SK-N-SH treated with all-trans-retinoic acid at 6 μM for 48 hours (cell line): ENCODE results near the gene FAM8A1.
"Not testable (repeated sequence)": the region's sequence is repeated elsewhere in the genome, so short reads cannot be mapped to it uniquely, and the experiment has no call there.

Source experiments
- ATAC-seq: fragments of 200-7000 bp; cut with Tn5 transposase; 3 replicates; pipeline ENCODE4 v1.9.1; 2020; ENCODE audit warnings: mild to moderate bottlenecking, moderate library complexity
- ARNTL ChIP-seq: fragments of 450-650 bp; formaldehyde crosslinking; IDR thresholded peaks from 2 replicates; pipeline ENCODE4 v1.5.0; 2020; ENCODE audit warnings: low read depth, mild to moderate bottlenecking, moderate library complexity, borderline replicate concordance
- BACH2 ChIP-seq: fragments of 250-450 bp; sonication (Bioruptor Pico); IDR thresholded peaks from 2 replicates; pipeline ENCODE4 v1.9.0; 2021; ENCODE audit warnings: mild to moderate bottlenecking, borderline replicate concordance
- CSDC2 ChIP-seq: fragments of 250-450 bp; sonication (Bioruptor Pico); IDR thresholded peaks from 2 replicates; pipeline ENCODE4 v1.5.0; 2020; ENCODE audit warnings: mild to moderate bottlenecking, moderate library complexity
- ESRRG ChIP-seq: fragments of 250-450 bp; sonication (Bioruptor Pico); IDR thresholded peaks from 2 replicates; pipeline ENCODE4 v1.6.1; 2021; ENCODE audit warnings: mild to moderate bottlenecking
- GLIS3 ChIP-seq: fragments of 250-450 bp; sonication (Bioruptor Pico); IDR thresholded peaks from 2 replicates; pipeline ENCODE4 v1.5.0; 2020; ENCODE audit warnings: mild to moderate bottlenecking, moderate library complexity
- ISL1 ChIP-seq: fragments of 250-450 bp; sonication (Bioruptor Pico); IDR thresholded peaks from 2 replicates; pipeline ENCODE4 v2.1.2; 2022; ENCODE audit warnings: mild to moderate bottlenecking, moderate library complexity
- OSR1 ChIP-seq: fragments of 250-450 bp; sonication (Bioruptor Pico); IDR thresholded peaks from 2 replicates; pipeline ENCODE4 v1.8.0; 2022; ENCODE audit warnings: moderate library complexity, mild to moderate bottlenecking, inconsistent platforms
- PPARA ChIP-seq: fragments of 250-450 bp; sonication (Bioruptor Pico); IDR thresholded peaks from 2 replicates; pipeline ENCODE4 v1.5.0; 2020; ENCODE audit warnings: mild to moderate bottlenecking, borderline replicate concordance
- RARB ChIP-seq: fragments of 250-450 bp; sonication (Bioruptor Pico); IDR thresholded peaks from 2 replicates; pipeline ENCODE4 v1.8.0; 2021; ENCODE audit warnings: mild to moderate bottlenecking, moderate library complexity
- TCF4 ChIP-seq: fragments of 250-450 bp; sonication (Bioruptor Pico); IDR thresholded peaks from 2 replicates; pipeline ENCODE4 v1.8.0; 2021; ENCODE audit warnings: mild to moderate bottlenecking, moderate library complexity, borderline replicate concordance
- TOX ChIP-seq: fragments of 250-450 bp; sonication (Bioruptor Pico); IDR thresholded peaks from 2 replicates; pipeline ENCODE4 v1.8.0; 2021; ENCODE audit warnings: mild to moderate bottlenecking, moderate library complexity, borderline replicate concordance
- ZC3H10 ChIP-seq: fragments of 250-450 bp; sonication (Bioruptor Pico); IDR thresholded peaks from 2 replicates; pipeline ENCODE4 v1.5.1; 2021; ENCODE audit warnings: mild to moderate bottlenecking, moderate library complexity
- ZFP3 ChIP-seq: fragments of 250-450 bp; sonication (Bioruptor Pico); IDR thresholded peaks from 2 replicates; pipeline ENCODE4 v1.5.0; 2020; ENCODE audit warnings: mild to moderate bottlenecking, moderate library complexity
- ZFP30 ChIP-seq: fragments of 450-650 bp; formaldehyde crosslinking; IDR thresholded peaks from 2 replicates; pipeline ENCODE4 v1.5.0; 2022; ENCODE audit warnings: mild to moderate bottlenecking, moderate library complexity
- ZNF565 ChIP-seq: fragments of 450-650 bp; formaldehyde crosslinking; conservative IDR thresholded peaks from 2 replicates; pipeline ENCODE4 v1.5.0; 2020; ENCODE audit warnings: low read depth, mild to moderate bottlenecking, moderate library complexity
- ZNF70 ChIP-seq: fragments of 450-650 bp; formaldehyde crosslinking; IDR thresholded peaks from 2 replicates; pipeline ENCODE4 v1.5.0; 2020; ENCODE audit warnings: mild to moderate bottlenecking, moderate library complexity
- ZNF8 ChIP-seq: fragments of 450-650 bp; formaldehyde crosslinking; IDR thresholded peaks from 2 replicates; pipeline ENCODE4 v1.5.0; 2020; ENCODE audit warnings: mild to moderate bottlenecking, moderate library complexity
- TF ChIP-seq, protein P1 (sequence below): fragments of 250-450 bp; sonication (Bioruptor Pico); IDR thresholded peaks from 2 replicates; pipeline ENCODE4 v1.8.0; 2021; ENCODE audit warnings: low read depth, mild to moderate bottlenecking, moderate library complexity, borderline replicate concordance
- TF ChIP-seq, protein P2 (sequence below): fragments of 250-450 bp; sonication (Bioruptor Pico); IDR thresholded peaks from 2 replicates; pipeline ENCODE4 v1.8.0; 2020; ENCODE audit warnings: mild to moderate bottlenecking, moderate library complexity, borderline replicate concordance
- TF ChIP-seq, protein P3 (sequence below): fragments of 250-450 bp; sonication (Bioruptor Pico); IDR thresholded peaks from 2 replicates; pipeline ENCODE4 v1.5.0; 2020; ENCODE audit warnings: mild to moderate bottlenecking, moderate library complexity
- TF ChIP-seq, protein P4 (sequence below): fragments of 250-450 bp; sonication (Bioruptor Pico); IDR thresholded peaks from 2 replicates; pipeline ENCODE4 v1.5.1; 2021; ENCODE audit warnings: mild to moderate bottlenecking, moderate library complexity

FAM8A1 gene

GRCh38 chr6:17585766-17586490, 14.2 kb upstream of the FAM8A1 start:
- TF ChIP-seq ISL1 (CRISPR knock-in tag), result no peak
- TF ChIP-seq ZNF70 (CRISPR knock-in tag), result no peak
- TF ChIP-seq CSDC2, result no peak
- TF ChIP-seq, protein P1, sequence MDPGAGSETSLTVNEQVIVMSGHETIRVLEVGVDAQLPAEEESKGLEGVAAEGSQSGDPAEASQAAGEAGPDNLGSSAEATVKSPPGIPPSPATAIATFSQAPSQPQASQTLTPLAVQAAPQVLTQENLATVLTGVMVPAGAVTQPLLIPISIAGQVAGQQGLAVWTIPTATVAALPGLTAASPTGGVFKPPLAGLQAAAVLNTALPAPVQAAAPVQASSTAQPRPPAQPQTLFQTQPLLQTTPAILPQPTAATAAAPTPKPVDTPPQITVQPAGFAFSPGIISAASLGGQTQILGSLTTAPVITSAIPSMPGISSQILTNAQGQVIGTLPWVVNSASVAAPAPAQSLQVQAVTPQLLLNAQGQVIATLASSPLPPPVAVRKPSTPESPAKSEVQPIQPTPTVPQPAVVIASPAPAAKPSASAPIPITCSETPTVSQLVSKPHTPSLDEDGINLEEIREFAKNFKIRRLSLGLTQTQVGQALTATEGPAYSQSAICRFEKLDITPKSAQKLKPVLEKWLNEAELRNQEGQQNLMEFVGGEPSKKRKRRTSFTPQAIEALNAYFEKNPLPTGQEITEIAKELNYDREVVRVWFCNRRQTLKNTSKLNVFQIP, result no peak
- TF ChIP-seq ARNTL (CRISPR knock-in tag), result no peak
- TF ChIP-seq GLIS3 (CRISPR knock-in tag), result no peak
- TF ChIP-seq ZC3H10 (CRISPR knock-in tag), result no peak
- TF ChIP-seq, protein P2, sequence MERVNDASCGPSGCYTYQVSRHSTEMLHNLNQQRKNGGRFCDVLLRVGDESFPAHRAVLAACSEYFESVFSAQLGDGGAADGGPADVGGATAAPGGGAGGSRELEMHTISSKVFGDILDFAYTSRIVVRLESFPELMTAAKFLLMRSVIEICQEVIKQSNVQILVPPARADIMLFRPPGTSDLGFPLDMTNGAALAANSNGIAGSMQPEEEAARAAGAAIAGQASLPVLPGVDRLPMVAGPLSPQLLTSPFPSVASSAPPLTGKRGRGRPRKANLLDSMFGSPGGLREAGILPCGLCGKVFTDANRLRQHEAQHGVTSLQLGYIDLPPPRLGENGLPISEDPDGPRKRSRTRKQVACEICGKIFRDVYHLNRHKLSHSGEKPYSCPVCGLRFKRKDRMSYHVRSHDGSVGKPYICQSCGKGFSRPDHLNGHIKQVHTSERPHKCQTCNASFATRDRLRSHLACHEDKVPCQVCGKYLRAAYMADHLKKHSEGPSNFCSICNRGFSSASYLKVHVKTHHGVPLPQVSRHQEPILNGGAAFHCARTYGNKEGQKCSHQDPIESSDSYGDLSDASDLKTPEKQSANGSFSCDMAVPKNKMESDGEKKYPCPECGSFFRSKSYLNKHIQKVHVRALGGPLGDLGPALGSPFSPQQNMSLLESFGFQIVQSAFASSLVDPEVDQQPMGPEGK (CRISPR knock-in tag), result no peak
- no peak for TF ChIP-seq ZNF8 (CRISPR knock-in tag)
- no peak for ATAC-seq

- not testable (repeated sequence) for ATAC-seq
Measured at GRCh38 chr6:17586623-17587022, 13.5 kb upstream of the FAM8A1 start.

DNA sequence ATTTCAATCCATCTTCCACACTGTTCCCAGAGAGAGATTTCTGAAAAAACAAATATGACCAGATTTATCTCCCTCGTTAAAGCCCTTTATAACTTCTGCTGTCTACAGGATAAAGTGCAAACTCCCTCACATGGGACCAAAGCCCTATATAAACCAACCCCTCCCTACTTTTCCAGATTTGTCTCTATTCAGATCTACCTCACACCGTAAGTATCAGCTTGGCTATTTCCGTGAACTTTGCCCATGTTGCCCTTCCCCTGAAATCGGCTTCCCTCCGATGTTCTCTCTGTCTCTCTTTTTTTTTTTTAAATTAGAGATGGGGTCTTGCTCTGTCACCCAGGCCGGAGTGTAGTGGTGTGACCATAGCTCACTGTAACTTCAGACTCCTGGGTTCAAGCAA, 12.1 kb upstream of the FAM8A1 start:
- TF ChIP-seq BACH2 (CRISPR knock-in tag) (no peak), GLIS3 (CRISPR knock-in tag) (no peak), ESRRG (CRISPR knock-in tag) (no peak), RARB (CRISPR knock-in tag) (no peak)
- no peak for ATAC-seq

- peak; percentile 96 for ATAC-seq
- TF ChIP-seq ZNF8 (CRISPR knock-in tag) (no peak), GLIS3 (CRISPR knock-in tag) (no peak), ESRRG (CRISPR knock-in tag) (no peak), ZFP30 (CRISPR knock-in tag) (no peak), ARNTL (CRISPR knock-in tag) (no peak), ZNF565 (CRISPR knock-in tag) (no peak), ZC3H10 (CRISPR knock-in tag) (no peak), BACH2 (CRISPR knock-in tag) (no peak), CSDC2 (no peak), TOX (CRISPR knock-in tag) (no peak), ISL1 (CRISPR knock-in tag) (no peak), PPARA (CRISPR knock-in tag) (no peak), TCF4 (CRISPR knock-in tag) (no peak), ZFP3 (no peak), OSR1 (CRISPR knock-in tag) (no peak)
- TF ChIP-seq, protein P3, sequence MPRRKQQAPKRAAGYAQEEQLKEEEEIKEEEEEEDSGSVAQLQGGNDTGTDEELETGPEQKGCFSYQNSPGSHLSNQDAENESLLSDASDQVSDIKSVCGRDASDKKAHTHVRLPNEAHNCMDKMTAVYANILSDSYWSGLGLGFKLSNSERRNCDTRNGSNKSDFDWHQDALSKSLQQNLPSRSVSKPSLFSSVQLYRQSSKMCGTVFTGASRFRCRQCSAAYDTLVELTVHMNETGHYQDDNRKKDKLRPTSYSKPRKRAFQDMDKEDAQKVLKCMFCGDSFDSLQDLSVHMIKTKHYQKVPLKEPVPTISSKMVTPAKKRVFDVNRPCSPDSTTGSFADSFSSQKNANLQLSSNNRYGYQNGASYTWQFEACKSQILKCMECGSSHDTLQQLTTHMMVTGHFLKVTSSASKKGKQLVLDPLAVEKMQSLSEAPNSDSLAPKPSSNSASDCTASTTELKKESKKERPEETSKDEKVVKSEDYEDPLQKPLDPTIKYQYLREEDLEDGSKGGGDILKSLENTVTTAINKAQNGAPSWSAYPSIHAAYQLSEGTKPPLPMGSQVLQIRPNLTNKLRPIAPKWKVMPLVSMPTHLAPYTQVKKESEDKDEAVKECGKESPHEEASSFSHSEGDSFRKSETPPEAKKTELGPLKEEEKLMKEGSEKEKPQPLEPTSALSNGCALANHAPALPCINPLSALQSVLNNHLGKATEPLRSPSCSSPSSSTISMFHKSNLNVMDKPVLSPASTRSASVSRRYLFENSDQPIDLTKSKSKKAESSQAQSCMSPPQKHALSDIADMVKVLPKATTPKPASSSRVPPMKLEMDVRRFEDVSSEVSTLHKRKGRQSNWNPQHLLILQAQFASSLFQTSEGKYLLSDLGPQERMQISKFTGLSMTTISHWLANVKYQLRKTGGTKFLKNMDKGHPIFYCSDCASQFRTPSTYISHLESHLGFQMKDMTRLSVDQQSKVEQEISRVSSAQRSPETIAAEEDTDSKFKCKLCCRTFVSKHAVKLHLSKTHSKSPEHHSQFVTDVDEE, result no peak
- TF ChIP-seq, protein P4, sequence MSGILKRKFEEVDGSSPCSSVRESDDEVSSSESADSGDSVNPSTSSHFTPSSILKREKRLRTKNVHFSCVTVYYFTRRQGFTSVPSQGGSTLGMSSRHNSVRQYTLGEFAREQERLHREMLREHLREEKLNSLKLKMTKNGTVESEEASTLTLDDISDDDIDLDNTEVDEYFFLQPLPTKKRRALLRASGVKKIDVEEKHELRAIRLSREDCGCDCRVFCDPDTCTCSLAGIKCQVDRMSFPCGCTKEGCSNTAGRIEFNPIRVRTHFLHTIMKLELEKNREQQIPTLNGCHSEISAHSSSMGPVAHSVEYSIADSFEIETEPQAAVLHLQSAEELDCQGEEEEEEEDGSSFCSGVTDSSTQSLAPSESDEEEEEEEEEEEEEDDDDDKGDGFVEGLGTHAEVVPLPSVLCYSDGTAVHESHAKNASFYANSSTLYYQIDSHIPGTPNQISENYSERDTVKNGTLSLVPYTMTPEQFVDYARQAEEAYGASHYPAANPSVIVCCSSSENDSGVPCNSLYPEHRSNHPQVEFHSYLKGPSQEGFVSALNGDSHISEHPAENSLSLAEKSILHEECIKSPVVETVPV (CRISPR knock-in tag), result no peak
- TF ChIP-seq, protein P2 (CRISPR knock-in tag), result no peak
Measured at GRCh38 chr6:17589406-17590096, 10.6 kb upstream of the FAM8A1 start.
